Fibroblast of mammary gland (primary cell): ENCODE data around the gene PTPRA.
A peak's percentile ranks its signal among the peaks of the same experiment; 100 is the strongest.

Experiments used
- DNase-seq: peaks from one replicate; pipeline ENCODE4 v3.0.0-alpha.2; 2010; ENCODE audit warnings: low read depth
- H3K4me3 ChIP-seq: 2 replicates; pipeline ENCODE4 v1.5.1; 2011; ENCODE audit warnings: low read depth, mild to moderate bottlenecking, low read length, moderate library complexity; ENCODE audit not compliant: control insufficient read depth
- TF ChIP-seq, protein P1 (sequence below): conservative IDR thresholded peaks from 2 replicates; pipeline ENCODE4 v1.5.1; 2011; ENCODE audit warnings: low read depth, low read length, inconsistent platforms; ENCODE audit not compliant: control insufficient read depth, insufficient read depth

Gene PTPRA

DNA sequence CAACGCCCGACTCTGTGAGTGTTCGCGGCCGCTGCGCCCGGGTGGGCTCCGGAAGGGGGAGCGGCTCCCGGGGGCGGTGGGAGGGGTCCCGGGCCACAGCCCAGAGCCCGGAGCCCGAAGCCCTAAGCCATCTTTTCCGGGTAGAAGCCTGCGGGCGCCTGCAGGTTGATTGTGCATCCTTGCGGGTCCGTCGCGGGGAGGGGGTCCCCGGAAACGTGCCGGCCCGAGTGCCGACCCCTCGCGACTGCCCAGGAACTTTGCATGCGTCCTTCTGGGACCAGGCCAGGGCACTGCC lies 413 bp downstream of the PTPRA start:
- DNase-seq, result peak; percentile 32
- peak overlapping the region; percentile 76 for H3K4me3 ChIP-seq
- TF ChIP-seq, protein P1, sequence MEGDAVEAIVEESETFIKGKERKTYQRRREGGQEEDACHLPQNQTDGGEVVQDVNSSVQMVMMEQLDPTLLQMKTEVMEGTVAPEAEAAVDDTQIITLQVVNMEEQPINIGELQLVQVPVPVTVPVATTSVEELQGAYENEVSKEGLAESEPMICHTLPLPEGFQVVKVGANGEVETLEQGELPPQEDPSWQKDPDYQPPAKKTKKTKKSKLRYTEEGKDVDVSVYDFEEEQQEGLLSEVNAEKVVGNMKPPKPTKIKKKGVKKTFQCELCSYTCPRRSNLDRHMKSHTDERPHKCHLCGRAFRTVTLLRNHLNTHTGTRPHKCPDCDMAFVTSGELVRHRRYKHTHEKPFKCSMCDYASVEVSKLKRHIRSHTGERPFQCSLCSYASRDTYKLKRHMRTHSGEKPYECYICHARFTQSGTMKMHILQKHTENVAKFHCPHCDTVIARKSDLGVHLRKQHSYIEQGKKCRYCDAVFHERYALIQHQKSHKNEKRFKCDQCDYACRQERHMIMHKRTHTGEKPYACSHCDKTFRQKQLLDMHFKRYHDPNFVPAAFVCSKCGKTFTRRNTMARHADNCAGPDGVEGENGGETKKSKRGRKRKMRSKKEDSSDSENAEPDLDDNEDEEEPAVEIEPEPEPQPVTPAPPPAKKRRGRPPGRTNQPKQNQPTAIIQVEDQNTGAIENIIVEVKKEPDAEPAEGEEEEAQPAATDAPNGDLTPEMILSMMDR, result no peak

DNA sequence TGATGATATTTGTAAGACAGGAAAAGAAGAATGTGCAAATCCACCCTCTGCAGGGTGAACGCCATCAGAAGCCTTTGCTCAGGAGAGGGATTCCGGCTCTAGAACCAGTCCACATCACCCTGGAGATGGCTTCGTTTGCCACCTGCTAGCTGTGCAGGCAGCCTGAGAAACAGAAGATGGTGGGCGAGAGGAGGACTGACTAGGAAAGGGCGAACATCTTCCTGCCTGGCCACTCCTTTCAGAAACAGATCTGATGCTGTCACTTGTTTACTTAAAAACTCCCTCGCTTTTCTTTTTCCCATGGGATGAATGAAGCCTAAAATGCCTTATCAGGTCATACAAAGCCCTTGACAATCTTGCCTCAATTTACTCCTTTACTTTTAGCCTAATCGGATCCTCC lies 1.2 kb downstream of the PTPRA start:
- peak; percentile 38 for DNase-seq
- TF ChIP-seq, protein P1, result no peak
- peak overlapping the region; percentile 76 for H3K4me3 ChIP-seq

DNA sequence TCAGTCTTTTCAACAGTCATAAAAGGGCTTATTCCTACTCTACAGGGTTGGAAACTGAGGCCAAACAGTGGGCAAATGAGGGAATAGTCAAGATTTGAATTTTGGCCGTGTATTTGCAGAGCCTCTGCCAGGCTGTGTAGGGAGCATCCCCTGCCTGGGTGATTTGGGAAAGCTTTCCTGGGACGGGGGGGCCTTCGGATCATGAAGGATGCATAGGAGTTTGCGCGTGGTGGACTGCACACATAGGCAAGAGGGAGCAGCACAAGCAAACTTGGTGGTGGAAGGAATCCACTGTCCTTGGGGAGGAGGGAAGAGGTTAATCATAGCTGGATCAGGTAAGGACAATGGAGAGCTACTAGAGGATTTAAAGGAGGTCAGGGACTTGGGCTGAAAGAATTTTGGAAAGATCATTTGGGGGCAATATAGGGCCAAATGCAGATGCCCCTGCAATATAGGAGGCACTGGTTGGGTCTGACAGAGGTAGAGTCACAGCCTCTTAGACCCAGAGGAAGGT lies 2.5 kb downstream of the PTPRA start:
- DNase-seq, result no peak
- no peak overlapping the region for H3K4me3 ChIP-seq
- TF ChIP-seq, protein P1, result no peak

DNA sequence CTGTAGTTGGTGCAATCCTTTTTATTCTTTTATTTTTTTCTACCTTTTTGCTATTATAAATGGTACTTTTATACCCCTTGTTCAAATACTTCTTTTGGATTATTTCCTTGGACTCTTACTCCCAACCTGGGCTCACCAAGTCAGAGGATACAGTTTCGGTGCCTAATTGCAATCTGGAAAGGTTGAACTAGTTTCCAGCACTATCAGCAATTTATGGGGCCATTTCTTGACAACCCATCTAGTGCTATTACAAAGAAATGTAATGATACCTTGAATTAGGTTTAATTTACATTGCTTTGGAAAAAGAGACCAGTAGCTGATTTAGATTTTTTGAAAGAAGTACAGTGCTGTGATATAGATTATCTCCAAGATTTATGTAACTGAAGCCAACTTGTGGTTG lies 5.2 kb downstream of the PTPRA start:
- TF ChIP-seq, protein P1, result no peak
- no peak for DNase-seq

DNA sequence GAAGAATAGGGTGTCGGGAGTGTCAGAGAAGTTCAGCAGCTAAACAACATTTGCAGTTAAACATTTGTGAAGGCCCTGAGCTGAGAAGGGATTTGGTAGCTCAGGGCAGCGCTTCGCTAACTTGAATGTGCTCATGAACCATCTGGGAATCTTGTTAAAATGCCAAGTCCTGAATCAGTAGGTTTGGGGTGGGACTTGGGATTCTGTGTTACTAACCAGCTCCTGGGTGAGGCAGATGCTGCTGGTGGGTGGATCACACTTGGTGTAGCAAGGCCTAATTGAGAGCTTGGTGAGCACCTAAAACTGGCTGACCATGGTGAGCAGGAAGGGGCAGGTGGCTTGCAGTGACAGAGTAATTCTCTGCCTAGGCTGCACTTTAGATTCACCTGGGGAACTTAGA lies 5.9 kb downstream of the PTPRA start:
- TF ChIP-seq, protein P1, result no peak
- no peak overlapping the region for H3K4me3 ChIP-seq
- DNase-seq, result peak; percentile 95

More for the DNA sequence above, 5.2 kb downstream of the PTPRA start:
- no peak overlapping the region for H3K4me3 ChIP-seq

DNA sequence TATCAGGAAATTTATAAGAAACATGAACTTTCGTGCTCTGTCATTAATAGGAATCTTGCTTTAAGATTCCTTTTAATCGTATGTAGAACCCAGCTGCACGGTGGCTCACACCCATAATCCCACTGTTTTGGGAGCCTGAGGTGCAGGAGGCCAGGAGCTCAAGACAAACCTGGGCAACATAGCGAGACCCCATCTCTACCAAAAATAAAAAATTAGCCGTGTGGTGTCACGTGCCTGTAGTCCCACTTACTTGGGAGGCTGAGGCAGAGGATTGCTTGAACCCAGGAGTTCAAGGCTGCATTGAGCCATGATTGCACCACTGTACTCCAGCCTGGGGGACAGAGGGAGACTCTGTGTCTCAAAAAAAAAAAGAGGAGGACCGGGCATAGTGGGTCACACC lies 7.4 kb downstream of the PTPRA start:
- H3K4me3 ChIP-seq, result no peak overlapping the region
- DNase-seq, result no peak
- TF ChIP-seq, protein P1, result no peak
